HG03097 (cell line): ENCODE results near the gene EXOC2.

Source experiments
- ATAC-seq: cut with Tn5 transposase; IDR thresholded peaks from one replicate; pipeline ENCODE4 v1.9.1; 2021; ENCODE audit not compliant: unreplicated experiment, low FRiP score

The EXOC2 gene

DNA sequence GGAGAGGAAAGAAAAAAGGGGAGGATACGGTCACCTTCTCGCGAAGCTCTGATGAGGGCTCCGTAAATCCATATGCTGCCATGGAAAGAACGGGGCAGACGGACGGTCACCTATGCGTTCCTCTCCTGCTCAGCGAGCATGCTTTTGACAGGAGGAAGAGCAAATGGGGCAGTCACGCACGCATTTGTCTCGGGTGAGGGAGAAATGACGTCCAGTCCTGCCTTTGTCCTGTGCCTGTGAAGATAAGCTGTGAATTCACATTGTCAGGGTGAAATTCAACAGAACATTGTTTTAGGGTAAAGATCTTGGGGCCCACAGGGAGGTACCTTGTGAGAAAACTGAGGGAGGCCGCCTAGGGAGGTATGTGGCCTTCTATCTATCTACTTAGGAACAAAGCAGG lies 217.6 kb downstream of the EXOC2 start:
- ATAC-seq = no peak

DNA sequence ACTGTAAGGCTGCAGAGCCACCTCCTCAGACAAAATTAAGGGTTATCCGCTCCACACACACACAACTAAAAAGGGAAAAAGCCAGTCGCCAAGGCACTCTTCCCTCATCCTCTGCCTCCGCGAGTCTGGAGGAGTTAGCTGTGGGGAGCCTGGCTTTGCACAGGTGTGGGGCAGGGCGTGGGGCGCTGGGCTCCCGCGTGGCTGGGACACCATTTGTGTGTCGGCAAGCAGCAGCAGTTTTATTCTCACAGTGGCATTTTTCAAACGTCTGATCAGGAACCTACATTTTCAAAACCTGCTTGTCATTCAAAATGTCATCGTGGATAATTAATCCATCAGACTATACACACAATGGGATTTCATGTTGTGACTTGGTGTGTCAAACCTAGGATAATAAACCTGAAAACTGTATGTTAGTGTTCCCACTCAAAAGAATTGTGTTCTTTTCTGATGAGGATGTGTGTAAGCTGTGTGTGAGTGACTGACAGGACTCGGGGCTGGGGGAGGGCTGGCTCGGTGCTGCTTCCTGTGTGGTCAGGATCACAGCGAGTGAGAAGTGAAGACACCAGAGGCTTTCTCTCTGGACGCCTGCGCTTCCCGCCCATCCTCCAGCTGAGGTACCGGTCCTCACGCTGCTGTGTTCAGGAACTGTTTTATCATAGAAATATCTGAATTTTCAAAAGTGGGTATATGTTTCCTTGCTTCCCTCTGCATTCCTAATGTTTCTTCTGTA lies 218.3 kb downstream of the EXOC2 start:
- peak; percentile 68 for ATAC-seq

DNA sequence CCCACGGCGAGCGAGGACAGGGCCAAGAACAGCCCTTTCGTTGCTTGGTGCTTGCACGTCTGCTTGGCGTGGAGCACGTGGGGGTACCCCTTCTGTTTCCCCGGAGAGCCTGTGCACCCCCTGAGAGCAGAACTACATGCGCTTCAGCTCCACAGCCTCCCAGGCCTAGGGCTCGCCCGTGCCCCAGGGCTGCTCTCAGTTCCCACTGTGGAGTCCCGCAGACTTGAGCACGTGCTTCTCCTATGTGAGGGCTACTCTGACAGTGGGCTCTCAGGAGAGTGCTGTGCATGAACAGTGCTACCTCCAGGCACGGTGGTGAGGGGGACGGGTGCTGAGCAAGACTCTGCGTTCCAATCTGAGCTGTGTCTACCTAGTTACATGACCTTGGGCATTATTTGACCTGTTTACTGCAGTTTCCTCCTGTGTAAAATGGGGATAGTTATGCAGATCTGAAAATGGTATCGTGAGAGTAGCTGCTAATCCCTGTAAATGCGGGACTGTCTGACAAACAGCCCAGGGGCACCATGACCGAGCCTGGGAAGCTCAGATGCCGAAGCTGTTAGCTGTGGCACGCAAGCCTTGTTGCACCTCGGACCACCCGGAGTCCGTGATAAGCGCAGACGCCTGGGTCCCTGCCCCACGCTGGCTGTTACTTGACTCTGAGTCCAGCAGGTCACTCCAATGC lies 219.0 kb downstream of the EXOC2 start:
- no peak for ATAC-seq

GRCh38 chr6:473356-473755 lies 219.6 kb downstream of the EXOC2 start:
- no peak for ATAC-seq

DNA sequence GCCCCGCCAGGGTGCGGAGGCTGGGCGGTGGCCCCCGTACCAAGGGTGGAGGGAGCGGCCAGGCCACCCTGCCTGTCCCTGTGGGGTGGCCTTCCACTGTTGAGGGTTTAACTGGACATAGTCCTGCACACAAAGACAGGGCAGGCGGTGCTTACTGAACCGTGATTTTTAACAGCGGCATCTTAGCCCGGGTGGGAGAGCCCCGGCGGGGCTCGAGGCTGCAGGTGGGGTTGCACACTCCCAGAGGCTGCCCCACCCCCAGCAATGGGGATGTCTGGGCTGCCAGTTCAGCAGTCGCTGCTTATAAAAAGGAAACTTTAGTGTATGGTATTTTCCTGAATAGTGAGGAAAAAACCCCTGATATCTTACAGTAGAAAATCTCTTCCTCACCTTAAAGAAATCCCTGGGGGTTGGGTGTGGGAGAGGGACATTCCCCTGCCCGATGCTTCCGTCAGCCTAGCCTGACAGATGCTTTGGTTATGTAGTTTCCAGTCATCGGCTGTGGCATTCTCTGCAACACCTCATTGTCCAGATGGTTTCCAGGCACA lies 222.0 kb downstream of the EXOC2 start:
- ATAC-seq = no peak

DNA sequence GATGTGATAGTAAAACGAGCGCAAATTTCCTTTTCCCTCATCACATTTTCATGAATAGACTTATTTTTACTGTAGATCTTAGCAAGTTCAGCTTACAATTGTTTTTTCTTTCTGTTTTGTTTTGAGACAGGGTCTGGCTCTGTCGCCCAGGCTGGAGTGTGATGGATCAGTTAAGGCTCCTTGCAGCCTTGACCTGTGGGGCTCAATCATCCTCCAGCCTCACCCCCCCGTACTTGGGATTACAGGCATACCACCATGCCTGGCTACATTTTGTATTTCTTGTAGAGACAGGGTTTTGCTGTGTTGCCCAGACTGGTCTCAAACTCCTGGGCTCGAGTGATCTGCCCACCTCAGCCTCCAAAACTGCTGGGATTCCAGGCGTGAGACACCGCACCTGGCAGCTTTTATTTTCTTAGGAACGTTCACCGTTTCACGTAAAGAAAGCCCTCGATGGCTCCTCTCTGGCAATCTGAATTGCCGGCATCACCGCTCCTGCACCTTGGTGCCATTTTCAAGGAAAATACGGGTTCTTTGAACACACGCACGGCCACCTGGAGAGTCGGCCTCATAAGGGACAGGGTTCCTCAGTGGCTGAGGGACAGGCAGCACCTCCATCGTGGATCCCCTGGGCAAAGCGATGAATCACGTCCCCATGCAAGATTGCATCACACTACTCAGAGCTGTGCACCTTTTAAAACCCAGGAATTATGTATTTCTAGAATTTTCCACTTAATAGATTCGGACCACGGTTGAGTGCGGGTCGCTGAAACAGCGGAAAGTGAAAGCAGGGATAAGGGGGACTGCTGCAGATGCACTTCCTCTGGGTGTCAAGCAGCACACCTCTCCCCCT lies 222.7 kb downstream of the EXOC2 start:
- ATAC-seq = no peak

DNA sequence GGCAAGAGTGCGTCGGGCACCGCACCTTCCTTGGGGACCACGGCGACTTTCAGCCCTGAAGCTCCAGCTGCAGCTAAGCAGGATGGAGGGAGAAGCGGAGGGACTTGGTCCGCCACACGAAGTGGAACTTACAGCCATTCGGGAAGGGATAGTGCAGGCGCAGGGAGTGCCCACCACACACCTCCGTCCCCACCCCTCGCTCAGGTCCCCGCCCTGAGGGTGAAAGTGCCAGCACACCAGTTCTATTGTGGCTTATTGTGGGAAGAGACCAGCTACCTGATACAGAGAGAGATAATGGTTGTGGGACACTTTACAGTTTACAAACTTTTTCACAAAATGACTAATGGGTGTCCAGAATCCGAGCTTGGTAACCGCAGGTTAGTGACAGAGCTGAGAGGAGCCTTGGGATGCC lies 225.3 kb downstream of the EXOC2 start:
- no peak for ATAC-seq

DNA sequence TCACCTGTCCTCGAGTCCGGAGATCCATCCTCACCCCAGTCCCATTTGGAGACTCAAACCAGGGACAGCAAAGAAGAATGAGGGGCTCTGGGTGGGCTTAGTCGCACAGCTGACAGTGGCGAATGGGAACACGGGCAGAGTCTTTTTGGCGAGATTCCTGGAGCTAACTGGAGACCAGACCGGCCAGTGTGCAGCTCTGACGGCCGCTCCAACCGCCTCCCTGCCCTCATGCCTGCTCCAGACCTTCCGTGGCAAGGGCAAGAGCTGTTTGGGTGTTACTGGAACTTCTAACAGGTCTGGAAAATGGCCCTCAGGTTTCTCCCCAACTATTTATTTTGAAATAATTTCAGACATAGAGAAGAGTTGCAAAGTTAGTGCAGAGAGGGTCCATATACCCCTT lies 225.8 kb downstream of the EXOC2 start:
- no peak for ATAC-seq

GRCh38 chr6:466564-466963 lies 226.4 kb downstream of the EXOC2 start:
- no peak for ATAC-seq

DNA sequence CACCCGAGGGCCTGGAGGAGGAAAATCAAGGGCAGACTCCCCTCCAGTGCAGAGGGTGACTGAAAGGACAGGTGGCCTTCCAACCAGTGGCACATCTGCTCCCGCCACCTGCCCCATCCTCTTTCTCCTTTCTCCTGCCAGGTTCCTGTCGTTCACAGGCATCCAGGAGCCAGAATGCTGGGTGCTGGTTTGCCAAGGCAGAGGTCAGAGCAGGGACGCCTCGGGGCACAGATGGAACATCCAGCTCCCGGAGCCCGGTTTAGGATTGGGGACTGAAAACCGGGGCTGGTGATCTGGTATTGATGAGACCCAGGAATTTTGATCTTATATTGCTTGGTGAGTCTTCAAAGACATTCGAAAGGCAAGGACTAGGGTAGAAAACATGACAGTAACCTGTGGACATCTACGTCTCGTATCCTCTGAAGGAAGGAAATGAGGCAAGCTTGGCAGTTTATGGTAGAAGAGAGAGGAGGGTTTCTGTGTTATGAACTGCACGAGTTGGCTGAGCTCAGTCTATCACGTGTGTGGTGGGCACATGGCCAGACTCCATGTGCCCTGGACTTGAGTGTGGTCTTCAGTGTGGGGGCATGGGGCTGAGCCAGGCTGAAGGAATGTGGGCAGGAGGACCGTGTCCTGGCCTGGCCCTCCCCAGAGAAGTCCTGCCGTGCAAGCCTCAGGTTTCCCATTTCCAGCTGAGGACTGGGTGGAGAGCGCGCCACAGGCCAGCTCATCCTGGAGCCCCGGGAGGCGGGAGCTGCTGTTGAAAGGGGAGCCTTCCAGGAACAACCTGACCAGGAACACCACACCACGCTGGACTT lies 227.2 kb downstream of the EXOC2 start:
- no peak for ATAC-seq

DNA sequence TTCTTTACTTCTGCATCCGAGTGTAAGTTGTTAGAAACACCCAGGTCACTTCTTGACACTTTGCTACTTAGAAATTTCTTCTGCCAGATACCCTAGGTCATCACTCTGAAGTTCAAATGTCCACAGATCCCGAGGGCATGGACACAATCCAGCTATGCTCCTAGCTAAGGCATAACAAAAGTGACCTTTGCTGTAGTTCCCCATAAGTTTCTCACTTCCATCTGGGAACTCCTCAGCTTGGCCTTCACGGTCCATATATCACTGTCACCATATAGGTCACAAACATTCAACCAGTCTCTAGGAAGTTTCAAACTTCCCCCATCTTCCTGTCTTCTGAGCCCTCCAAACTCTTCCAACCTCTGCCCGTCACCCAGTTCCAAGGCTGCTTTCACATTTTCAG lies 236.1 kb downstream of the EXOC2 start:
- no peak for ATAC-seq

DNA sequence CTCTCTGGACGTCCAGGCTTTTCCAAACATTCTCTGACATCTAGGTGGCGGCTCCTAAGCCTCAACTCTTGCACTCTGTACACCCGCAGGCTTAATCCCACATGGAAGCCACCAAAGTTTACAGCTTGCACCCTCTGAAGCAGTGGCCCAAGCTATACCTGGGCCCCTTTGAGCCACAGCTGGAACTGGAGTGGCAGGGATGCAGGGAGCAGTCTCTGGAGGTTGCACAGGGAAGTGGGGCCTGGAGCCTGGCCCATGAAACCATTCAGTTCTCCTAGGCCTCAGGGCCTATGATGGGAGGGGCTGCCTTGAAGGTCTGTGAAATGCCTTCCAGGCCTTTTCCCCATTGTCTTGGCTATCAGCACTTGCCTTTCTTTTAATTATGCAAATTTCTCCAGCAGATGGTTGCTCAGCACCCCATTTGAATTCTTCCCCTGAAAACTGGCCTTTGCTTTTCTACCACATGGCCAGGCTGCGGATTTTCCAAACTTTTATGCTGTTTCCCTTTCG lies 236.5 kb downstream of the EXOC2 start:
- ATAC-seq = no peak

DNA sequence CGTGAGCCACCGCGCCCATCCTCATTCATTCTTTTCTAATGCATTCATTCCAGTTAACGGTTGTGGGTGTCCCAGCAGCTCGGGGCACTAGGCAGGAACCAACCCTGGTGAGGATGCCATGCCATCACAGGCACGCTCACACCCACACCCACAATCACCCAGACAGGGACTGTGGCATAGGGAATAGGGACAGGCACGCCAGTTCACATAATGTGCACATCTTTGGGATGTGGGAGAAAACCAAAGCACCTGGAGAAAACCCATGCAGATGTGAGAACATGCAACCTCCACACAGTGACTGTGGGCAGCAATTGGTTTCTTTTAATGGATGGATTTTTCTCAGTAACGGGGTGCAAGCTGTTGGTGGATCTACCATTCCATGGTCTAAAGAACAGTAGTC lies 237.1 kb downstream of the EXOC2 start:
- ATAC-seq = no peak

DNA sequence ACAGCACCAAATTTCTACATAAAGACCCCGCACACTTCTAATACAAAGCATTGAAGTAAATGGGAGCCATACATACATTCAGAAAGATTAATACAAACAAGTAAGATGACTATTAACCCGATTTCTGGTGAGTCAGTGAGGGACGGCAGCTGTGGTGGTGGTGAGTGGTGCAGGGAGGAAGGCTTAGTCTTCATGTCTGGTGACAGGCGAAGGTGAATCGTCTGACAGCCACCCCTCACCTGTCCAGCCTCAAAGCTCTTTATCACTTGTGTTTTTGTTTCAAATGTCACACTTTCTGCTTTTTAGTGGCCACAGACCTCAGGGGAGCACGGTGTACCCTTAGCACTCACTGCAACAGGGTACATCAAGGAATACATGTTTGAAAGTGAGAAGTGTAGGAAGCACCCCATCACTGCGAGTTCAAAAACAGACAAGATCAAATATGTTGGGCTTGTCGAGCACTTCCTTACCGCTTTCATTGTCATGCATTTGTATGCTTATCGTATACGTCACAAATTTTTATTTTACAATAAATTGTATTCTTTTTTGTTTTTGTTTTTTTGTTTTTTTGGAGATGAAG lies 237.8 kb downstream of the EXOC2 start:
- ATAC-seq = no peak

DNA sequence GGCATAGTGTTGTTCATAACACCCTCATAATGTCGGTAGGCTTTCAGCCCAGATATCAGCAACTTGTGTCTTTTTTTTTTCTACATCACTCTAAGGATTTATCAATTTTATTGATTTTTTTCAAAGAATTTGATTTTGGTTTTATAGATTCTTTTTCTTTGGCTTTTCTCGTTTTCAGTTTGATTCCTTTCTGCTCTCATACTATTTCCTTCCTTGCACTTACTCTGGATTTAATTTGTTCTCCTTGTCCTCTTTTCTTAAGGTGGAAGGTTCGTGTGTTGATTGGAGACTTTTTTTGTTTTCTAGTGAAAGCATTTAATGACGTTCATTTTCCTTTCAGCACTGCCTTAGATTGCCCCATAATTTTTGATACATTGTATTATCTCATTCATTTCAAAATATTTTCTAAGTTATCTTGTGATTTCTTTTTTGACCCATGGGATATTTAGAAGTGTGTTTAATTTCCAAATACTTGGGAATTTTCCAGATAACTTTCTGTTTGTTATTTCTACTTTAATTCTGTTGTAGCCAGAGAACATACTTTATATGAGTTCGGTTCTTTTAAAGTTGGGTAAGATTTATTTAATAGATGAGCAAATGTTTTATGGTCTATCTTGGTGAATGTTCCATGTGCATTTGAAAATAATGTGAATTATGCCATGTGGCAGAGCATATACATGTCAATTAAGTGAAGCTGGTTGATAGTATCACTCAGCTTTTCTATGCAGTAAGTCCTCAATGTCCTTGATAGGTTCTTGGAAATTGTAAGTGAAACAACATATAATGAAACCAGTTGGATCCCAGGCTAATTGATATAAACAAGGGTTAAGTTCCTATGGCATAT lies 238.6 kb downstream of the EXOC2 start:
- ATAC-seq = no peak

- no peak for ATAC-seq
Measured at GRCh38 chr6:453152-453551, 239.8 kb downstream of the EXOC2 start.

DNA sequence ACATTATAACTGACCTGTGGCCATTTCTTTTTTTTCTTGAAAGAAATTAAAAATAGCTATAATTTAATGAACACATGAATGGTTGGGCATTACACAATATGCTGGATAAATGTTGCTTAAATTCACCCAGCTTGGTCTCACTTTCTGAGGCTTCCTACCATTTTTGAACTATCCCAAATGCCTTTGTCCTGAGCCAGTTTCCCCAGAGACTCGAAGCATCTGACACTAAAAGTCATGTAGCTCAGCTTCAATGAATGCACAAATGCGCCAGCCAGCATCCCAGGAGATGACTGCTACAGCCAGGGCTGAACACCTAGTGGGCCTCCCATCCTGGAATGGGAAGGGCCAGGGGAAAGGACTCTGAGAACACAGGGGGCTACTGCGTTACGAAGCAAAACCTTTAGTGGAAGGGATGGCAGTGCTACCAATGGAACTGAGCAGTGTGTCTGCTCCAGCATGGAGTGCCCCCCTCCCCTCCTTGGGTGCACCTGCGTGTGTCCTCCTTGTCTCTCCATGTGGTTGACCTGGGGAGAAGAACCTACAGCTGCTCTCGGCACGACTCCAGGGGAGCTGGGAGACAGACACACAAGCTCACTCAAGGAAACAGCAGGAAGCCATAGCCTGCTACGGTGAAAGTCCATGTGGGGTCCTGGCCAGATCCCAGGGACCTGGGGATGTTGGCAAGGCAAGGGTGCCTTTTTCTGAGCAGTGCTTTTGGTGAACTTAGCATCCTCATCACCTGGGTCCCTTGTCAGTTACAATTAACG lies 240.5 kb downstream of the EXOC2 start:
- no peak for ATAC-seq

DNA sequence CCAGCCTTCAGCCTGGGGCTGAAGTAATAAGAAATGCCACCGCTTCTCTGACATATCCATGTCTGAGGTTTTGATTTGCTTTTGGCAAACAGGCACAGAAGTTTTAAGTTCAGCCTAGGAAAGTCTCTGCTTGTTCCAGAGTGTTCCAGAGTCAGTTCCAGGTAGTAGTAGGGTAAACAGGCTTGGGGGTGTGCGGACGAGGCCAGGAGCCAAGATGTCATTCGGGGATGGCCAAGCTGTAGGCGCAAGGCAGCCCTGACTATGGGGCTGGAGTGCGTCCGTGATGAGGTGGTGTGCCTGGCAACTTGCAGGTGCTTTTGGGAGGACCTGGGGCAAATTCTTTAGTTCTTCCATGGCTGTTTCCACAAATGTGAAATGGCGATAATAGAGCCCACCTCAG lies 241.1 kb downstream of the EXOC2 start:
- no peak for ATAC-seq
